Bronchial epithelial cell (primary cell): Measurements from ENCODE around the gene CNST. TPM values are rescaled to one million over a fixed set of nuclear protein-coding genes. Genes with fewer than 3 reads are reported as not detected.
A peak's percentile ranks its signal among the peaks of the same experiment; 100 is the strongest.
"Not testable (repeated sequence)": the region's sequence is repeated elsewhere in the genome, so short reads cannot be mapped to it uniquely, and the experiment has no call there.

Experiments
- DNase-seq: peaks from one replicate; pipeline ENCODE4 v3.0.0-alpha.2; 2010; ENCODE audit warnings: low read depth
- FAIRE-seq: peaks from 2 replicates; lab custom pipeline; 2011; peaks lifted over from hg19 to GRCh38; lab: Jason Lieb, UNC
- H3K27me3 ChIP-seq: 2 replicates; pipeline ENCODE4 v1.5.1; 2011; ENCODE audit warnings: low read length; ENCODE audit not compliant: control insufficient read depth, insufficient read depth
- H3K36me3 ChIP-seq: 2 replicates; pipeline ENCODE4 v1.5.1; 2011; ENCODE audit warnings: low read length; ENCODE audit not compliant: control insufficient read depth, insufficient read depth
- H3K4me3 ChIP-seq: 2 replicates; pipeline ENCODE4 v1.5.1; 2011; ENCODE audit warnings: mild to moderate bottlenecking, low read depth, low read length, control low read depth
- total RNA-seq: library from RNA; depleted of rRNA; stranded (reverse); fragments of >200 nt; gene quantifications from 2 replicates; pipeline ENCODE4 v1.2.1, GENCODE V29; 2014
- TF ChIP-seq, protein P1 (sequence below): IDR thresholded peaks from 2 replicates; pipeline ENCODE4 v1.5.1; 2011; ENCODE audit warnings: mild to moderate bottlenecking, moderate library complexity, low read length, control low read depth, inconsistent platforms; ENCODE audit not compliant: insufficient read depth, severe bottlenecking

CNST gene
- total RNA-seq, 1 donor from 2014 or later = 10.3 TPM

DNA sequence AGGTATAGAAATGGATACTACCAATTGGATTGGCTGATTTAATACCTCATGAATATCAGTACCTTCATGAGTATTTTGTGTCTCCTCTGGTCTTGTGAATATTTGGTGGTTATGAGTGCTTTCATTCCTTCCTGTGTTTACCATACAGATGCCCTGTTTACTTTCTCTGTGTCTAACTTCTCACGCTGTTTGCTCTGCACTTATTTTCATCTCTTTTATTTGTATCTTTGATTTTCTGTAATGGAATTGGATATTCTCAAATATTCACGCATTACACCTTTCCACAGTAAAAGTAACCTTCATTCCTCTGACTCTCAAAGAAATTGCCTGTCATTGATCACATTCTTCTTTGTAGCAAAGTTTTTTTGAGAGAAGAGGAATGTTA is 16.8 kb downstream of the CNST start:
- Histone ChIP-seq H3K4me3 (no peak overlapping the region), H3K27me3 (no peaks in the 10 kb centered on the region), H3K36me3 (no peaks in the 10 kb centered on the region)
- no peak for DNase-seq
- no peak for FAIRE-seq
- TF ChIP-seq, protein P1, sequence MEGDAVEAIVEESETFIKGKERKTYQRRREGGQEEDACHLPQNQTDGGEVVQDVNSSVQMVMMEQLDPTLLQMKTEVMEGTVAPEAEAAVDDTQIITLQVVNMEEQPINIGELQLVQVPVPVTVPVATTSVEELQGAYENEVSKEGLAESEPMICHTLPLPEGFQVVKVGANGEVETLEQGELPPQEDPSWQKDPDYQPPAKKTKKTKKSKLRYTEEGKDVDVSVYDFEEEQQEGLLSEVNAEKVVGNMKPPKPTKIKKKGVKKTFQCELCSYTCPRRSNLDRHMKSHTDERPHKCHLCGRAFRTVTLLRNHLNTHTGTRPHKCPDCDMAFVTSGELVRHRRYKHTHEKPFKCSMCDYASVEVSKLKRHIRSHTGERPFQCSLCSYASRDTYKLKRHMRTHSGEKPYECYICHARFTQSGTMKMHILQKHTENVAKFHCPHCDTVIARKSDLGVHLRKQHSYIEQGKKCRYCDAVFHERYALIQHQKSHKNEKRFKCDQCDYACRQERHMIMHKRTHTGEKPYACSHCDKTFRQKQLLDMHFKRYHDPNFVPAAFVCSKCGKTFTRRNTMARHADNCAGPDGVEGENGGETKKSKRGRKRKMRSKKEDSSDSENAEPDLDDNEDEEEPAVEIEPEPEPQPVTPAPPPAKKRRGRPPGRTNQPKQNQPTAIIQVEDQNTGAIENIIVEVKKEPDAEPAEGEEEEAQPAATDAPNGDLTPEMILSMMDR = no peak

DNA sequence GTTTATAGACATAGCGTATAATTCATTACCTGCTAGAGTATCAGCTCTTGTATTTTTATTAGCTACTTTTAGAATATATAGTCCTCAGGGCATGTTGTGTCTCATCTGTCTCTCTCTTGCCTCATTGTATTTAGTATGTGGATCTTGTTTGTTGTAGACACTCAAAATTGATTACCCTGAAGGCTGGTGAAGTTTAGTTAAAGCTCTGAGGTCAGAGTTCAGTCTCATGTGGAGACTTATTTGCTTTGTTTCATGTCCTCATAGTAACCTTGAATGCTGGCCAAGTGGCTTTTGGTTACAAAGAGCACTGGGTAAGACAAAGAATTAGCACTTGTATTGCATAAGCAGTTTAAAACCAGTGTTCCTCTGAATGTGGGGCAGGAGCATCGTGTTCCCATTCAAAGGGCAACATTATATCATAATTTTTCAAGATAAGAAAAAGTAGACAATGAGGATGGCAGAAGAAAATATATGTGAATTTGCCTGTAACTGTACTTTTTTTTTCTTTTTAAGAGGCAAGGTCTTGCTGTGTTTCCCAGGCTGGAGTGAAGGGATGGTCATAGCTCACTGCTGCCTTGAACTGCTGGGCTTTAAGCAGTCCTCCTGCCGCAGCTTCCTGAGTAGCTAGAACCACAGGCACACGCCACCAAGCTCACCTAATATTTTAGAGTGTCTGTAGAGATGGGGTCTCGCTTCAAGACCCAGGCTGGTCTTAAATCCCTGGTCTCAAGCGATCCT is 17.4 kb downstream of the CNST start:
- H3K27me3 ChIP-seq = no peaks in the 10 kb centered on the region
- FAIRE-seq = no peak
- TF ChIP-seq, protein P1 = no peak
- no peak overlapping the region for H3K4me3 ChIP-seq
- no peak for DNase-seq
- H3K36me3 ChIP-seq = no peaks in the 10 kb centered on the region

DNA sequence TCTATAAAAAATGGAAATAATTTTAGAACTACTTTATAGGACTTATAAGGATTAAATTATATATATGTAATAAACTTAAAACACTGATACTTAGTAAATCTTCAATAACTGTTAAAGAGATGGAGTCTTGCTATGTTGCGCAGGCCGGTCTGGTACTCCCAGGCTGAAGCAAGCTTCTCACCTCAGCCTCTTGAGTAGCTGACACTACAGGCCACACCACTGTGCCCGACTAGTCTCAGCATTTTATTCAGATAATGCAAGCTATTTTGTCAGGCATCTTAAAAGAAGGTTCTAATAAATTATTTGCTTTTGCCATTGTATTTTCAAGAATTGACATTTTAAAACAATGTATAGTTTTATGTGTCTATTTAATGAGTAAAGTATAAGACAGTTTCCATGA is 20.8 kb downstream of the CNST start:
- FAIRE-seq (no peak), DNase-seq (no peak)
- TF ChIP-seq, protein P1 = no peak
- H3K27me3 ChIP-seq = no peaks in the 10 kb centered on the region
- no peak overlapping the region for H3K4me3 ChIP-seq
- no peaks in the 10 kb centered on the region for H3K36me3 ChIP-seq

DNA sequence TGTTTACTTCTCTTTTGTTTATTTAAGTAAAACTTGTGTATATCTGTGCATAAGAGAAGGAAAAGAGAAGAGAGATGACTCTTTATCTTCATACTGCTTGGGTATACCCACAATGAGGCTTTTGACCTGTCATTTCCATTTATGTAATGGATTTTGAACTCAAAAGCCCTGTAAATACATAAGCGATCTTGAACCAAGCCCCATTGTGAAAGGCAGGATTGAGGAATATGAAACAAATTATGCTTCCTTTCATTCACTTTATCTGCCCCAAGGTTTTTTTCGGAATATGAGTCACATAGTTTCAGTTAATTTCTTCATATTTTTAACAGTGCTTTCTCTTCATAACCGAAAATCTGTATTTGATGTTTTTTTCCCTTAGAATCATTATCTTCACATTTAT is 21.4 kb downstream of the CNST start:
- DNase-seq (peak; percentile 52), FAIRE-seq (no peak)
- TF ChIP-seq, protein P1 = no peak
- no peaks in the 10 kb centered on the region for H3K27me3 ChIP-seq
- H3K4me3 ChIP-seq = no peak overlapping the region
- H3K36me3 ChIP-seq = no peaks in the 10 kb centered on the region

DNA sequence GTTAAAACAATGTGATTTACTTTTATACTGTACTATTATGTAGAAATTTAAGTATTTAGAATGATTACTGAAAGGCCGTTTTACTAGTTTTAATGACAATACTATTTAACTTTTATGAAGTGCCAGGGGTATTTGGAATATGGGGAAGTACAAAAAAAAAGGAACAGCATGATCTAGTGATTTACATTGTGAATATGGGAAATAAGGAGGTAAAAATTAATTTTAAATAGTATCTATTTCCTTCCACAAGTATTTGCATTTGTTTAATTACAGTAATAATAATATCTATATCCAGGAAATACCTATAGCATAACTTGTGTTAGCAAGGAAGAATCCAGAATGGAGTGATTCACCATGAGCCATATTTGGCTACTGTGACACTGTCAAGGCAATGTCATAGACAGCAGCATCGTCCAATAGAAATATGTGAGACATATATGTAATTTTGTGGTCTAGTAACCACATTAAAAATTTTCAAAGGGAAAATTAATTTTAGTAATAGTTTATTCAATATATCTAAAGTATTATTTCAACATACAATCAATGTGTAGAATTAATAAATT is 22.0 kb downstream of the CNST start:
- no peak overlapping the region for H3K4me3 ChIP-seq
- no peak for FAIRE-seq
- H3K27me3 ChIP-seq = no peaks in the 10 kb centered on the region
- DNase-seq = peak; percentile 91
- TF ChIP-seq, protein P1 = no peak
- H3K36me3 ChIP-seq = no peaks in the 10 kb centered on the region

DNA sequence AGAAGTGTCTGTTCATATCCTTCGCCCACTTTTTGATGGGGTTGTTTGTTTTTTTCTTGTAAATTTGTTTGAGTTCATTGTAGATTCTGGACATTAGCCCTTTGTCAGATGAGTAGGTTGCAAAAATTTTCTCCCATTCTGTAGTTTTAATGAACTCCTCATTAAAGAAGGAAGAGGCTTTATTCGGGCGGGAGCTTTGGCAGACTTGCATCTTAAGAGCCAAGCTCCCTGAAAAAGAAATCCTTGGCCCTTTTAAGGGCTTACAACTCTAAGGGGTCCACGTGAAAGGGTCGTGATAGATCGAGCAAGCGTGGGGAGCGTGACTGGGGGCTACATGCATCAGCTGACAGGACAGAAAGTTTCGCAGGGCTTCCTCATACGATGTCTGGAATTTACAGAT is 23.7 kb downstream of the CNST start:
- DNase-seq, H3K4me3 ChIP-seq, FAIRE-seq, H3K27me3 ChIP-seq, H3K36me3 ChIP-seq: not testable (repeated sequence)
